Measurements from ENCODE around the gene TBC1D17.

GRCh38 chr19:49891393-49891792 is 13.9 kb downstream of the TBC1D17 start:
- TF ChIP-seq CTCF (IDR thresholded peaks at IDR 0.05; ENCODE audit: low read length) (no peak), EZH2 (optimal IDR thresholded peaks at IDR 0.05; ENCODE audit: low read depth, low read length) (no peak), EZH2phosphoT487 (IDR thresholded peaks at IDR 0.05; ENCODE audit: low read length) (no peak)

Data from MM.1S (cell line).